Esophagus muscularis mucosa (tissue), 4 donors: ENCODE data around the gene RFFL. TPM values are rescaled to one million over a fixed set of nuclear protein-coding genes. Genes with fewer than 3 reads are reported as not detected.
"Not testable (repeated sequence)": the region's sequence is repeated elsewhere in the genome, so short reads cannot be mapped to it uniquely, and the experiment has no call there.

Experiments
- DNase-seq: peaks from one replicate; pipeline ENCODE4 v3.0.0-alpha.2; 2017; ENCODE audit errors: extremely low spot score
- H3K27ac ChIP-seq, 4 donors: fragments of 200-600 bp; sonication (generic); replicated peaks in 1 of 4; 1 replicate in 3 of 4; 2 replicates in 1 of 4; pipeline ENCODE4 v1.5.1; 2016 to 2019; ENCODE audit warnings: mild to moderate bottlenecking in 1 of 4
- H3K27me3 ChIP-seq, 4 donors: fragments of 200-600 bp; sonication (generic); one replicate each; pipeline versions ENCODE4 v1.5.1 to v1.6.0; 2016 to 2019
- H3K36me3 ChIP-seq, 4 donors: fragments of 200-600 bp; sonication (generic); one replicate each; pipeline ENCODE4 v1.5.1; 2016 to 2019
- H3K4me1 ChIP-seq, 4 donors: fragments of 200-600 bp; sonication (generic); one replicate each; pipeline ENCODE4 v1.5.1; 2016 to 2019
- H3K4me3 ChIP-seq, 4 donors: fragments of 200-600 bp; sonication (generic); 1 replicate in 2 of 4; 2 replicates in 2 of 4; pipeline ENCODE4 v1.5.1; 2016 to 2019; ENCODE audit warnings: mild to moderate bottlenecking in 4 of 4, moderate library complexity in 1 of 4
- H3K9me3 ChIP-seq, 4 donors: fragments of 200-600 bp; sonication (generic); 1 replicate in 3 of 4; 2 replicates in 1 of 4; pipeline ENCODE4 v1.5.1; 2016 to 2019
- CTCF ChIP-seq, 3 experiments: fragments of 200-600 bp in 2 of 3; fragments of 450-650 bp in 1 of 3; sonication (generic) in 2 of 3; IDR thresholded peaks; one replicate each; pipeline ENCODE4 v1.5.1; 2017 to 2019; ENCODE audit warnings: antibody characterized with exemption in 3 of 3, mild to moderate bottlenecking in 2 of 3, moderate library complexity in 1 of 3
- EP300 ChIP-seq: sonication (generic); formaldehyde crosslinking; IDR thresholded peaks from one replicate; pipeline ENCODE4 v1.6.1; 2017; ENCODE audit warnings: antibody characterized with exemption
- POLR2A ChIP-seq: fragments of 450-650 bp; IDR thresholded peaks from one replicate; pipeline ENCODE4 v1.6.1; 2017; ENCODE audit warnings: antibody characterized with exemption, moderate library complexity, mild to moderate bottlenecking, low read depth
- POLR2AphosphoS5 ChIP-seq, 2 donors: sonication (generic); formaldehyde crosslinking; IDR thresholded peaks; one replicate each; pipeline ENCODE4 v1.6.1; 2017; ENCODE audit warnings: antibody characterized with exemption in 2 of 2
- WGBS: methylation state at CpG from one replicate; pipeline ENCODE4 v1.1.5; 2018; 5-methylcytosine and 5-hydroxymethylcytosine counted together
- intact Hi-C: fragments of 100-400 bp; cut with DNase I; formaldehyde crosslinking; loops from one replicate; pipeline ENCODE4 v1.15.1; 2023
- total RNA-seq, 4 donors: library from RNA; depleted of rRNA; stranded (reverse); fragments of >200 nt; gene quantifications; one replicate each; pipeline versions ENCODE4 v1.1.0 to v1.2.1, GENCODE V29; 2016

RFFL gene
- total RNA-seq, 4 donors from 2014 or later: 19.5 to 40.9 (median 33.3) TPM

GRCh38 chr17:35001549-35001948 lies 62.0 kb downstream of the RFFL start:
- 94% methylated on average over 2 of the region's 2 CpGs for WGBS
- TF ChIP-seq EP300: no peak
- TF ChIP-seq CTCF (IDR thresholded peaks at IDR 0.05): no peak
- TF ChIP-seq POLR2AphosphoS5 (IDR thresholded peaks at IDR 0.05): no peak
- TF ChIP-seq POLR2A: no peak
- peaks cover 0 to 82% (median 66%) of the 10 kb centered on the region in 4 donors for H3K36me3 ChIP-seq
- no peak for DNase-seq
- H3K27ac ChIP-seq: peak overlapping the region; percentile 62 to 73 (median 64)
- H3K27me3 ChIP-seq: no peaks in the 10 kb centered on the region
- no peaks in the 10 kb centered on the region for H3K9me3 ChIP-seq
- no peak overlapping the region for H3K4me3 ChIP-seq
- H3K4me1 ChIP-seq: peaks cover 24 to 64% (median 55%) of the 10 kb centered on the region in 4 donors
- intact Hi-C loops: no loop called here

- Histone ChIP-seq H3K36me3 (peaks cover 0 to 82% (median 66%) of the 10 kb centered on the region in 4 donors), H3K4me1 (peaks cover 24 to 69% (median 59%) of the 10 kb centered on the region in 4 donors), H3K27ac (peak overlapping the region in 3 of 4 donors; percentile 62 to 73 (median 66))
- H3K9me3 ChIP-seq, DNase-seq, H3K27me3 ChIP-seq, H3K4me3 ChIP-seq, intact Hi-C loops: not testable (repeated sequence)
- 94% methylated on average over 14 of the region's 14 CpGs for WGBS
These were observed 62.5 kb downstream of the RFFL start for GRCh38 chr17:35000965-35001364.

GRCh38 chr17:34999456-34999855 lies 64.1 kb downstream of the RFFL start:
- H3K27ac ChIP-seq: peak overlapping the region in 3 of 4 donors; percentile 87 to 89 (median 88)
- 100% methylated on average over 2 of the region's 2 CpGs for WGBS
- H3K36me3 ChIP-seq: peaks cover 0 to 82% (median 75%) of the 10 kb centered on the region in 4 donors
- intact Hi-C loops: loop anchor here (2.0 to 5.0 kb wide), 2 partner anchors 88 to 119 kb away; partner anchors contain the start of gene RAD51D
- H3K27me3 ChIP-seq: no peaks in the 10 kb centered on the region
- DNase-seq: no peak
- peaks cover 24 to 69% (median 59%) of the 10 kb centered on the region in 4 donors for H3K4me1 ChIP-seq
- no peaks in the 10 kb centered on the region for H3K9me3 ChIP-seq
- H3K4me3 ChIP-seq: no peak overlapping the region
- TF ChIP-seq POLR2AphosphoS5 (IDR thresholded peaks at IDR 0.05) (no peak), EP300 (no peak), CTCF (IDR thresholded peaks at IDR 0.05) (no peak), POLR2A (no peak)

- 30% methylated on average over 5 of the region's 5 CpGs for WGBS
These were observed 65.3 kb downstream of the RFFL start for GRCh38 chr17:34998205-34998604.

More at GRCh38 chr17:34998205-34998604, 65.3 kb downstream of the RFFL start:
- Histone ChIP-seq H3K27me3 (no peaks in the 10 kb centered on the region), H3K27ac (peak overlapping the region; percentile 84 to 89 (median 88)), H3K9me3 (no peaks in the 10 kb centered on the region), H3K36me3 (peaks cover 7 to 82% (median 75%) of the 10 kb centered on the region in 4 donors), H3K4me3 (peak overlapping the region; percentile 5 to 24 (median 13)), H3K4me1 (peaks cover 24 to 61% (median 54%) of the 10 kb centered on the region in 4 donors)
- TF ChIP-seq CTCF (IDR thresholded peaks at IDR 0.05) (peak; percentile 57 to 76 (median 70)), POLR2AphosphoS5 (IDR thresholded peaks at IDR 0.05) (no peak)
- peak; percentile 93 for DNase-seq
- intact Hi-C loops: loop anchor here (2.0 to 5.0 kb wide), 2 partner anchors 89 to 121 kb away; partner anchors contain the start of gene RAD51D
